ENCODE measurements around the gene GRK3.

GRK3 gene

DNA sequence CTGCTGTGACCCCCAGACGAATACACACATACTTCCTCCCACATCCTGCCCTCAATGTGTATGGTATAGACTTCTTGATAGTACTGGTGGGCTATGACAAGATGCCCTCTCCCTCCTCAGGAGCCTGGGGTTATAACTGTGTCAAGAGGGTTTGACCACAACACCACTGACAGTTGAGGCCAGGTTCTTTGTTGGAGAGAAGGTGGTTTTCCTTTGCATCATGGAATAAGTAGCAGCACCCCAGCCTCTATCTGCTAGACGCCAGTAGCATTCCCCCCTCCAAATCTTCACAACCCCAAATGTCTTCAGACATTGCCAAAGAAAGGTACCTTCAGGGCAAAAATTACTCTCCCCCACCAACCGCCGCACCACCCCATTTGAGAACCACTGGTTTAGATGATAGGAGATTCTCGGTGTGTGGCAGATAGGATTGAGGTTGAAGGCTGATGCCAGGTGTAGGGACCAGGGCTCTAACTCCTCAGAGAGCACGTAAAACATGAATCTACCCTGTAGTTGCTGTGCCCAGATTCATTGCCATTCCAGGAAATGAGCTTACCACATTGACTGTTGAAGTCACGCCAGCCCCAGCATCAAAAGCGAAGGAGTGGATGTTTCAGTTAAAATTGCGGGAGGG, 172.0 kb downstream of the GRK3 start:
- DNase-seq (ENCODE audit: low read depth) = no peak

DNA sequence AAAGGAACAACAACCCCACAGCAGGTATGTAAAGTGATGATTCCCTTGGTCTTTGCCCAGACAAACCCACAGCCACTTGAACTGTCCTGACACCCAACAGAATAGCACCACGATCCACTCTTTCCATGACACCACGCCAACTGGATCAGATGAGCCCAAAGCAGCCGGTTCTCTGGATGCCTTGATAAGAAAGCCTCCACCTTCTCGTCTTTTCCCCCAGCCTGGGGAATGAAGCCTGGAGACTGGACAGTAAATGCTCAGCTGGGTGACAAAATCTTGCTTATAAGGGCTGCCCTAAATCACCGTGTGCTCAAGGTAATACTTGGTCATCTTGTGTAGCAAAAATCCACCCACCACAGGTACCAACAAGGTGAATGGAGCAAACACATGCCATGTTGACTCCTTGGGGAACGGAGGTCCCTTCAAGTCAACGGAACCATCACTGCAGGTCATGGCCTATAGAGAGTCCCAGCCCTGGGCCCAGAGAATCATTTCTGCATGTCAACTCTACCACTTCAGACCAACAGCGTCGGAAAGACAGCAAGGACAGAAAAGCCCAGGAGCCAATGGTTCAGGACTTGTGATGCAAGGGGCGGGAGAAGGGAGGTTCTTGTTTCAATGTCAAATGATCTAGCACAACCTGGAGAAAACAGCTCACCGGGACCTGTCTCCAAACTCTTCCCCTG, 175.3 kb downstream of the GRK3 start:
- no peak for DNase-seq (ENCODE audit: low read depth)

GRCh38 chr22:25741692-25742626, 177.5 kb downstream of the GRK3 start, which contains the start of gene MYO18B:
TSS of gene MYO18B (plus strand) at chr22:25742188. CDS start at chr22:25761093, 18,905 bp downstream.
- no peak for DNase-seq (ENCODE audit: low read depth)

DNA sequence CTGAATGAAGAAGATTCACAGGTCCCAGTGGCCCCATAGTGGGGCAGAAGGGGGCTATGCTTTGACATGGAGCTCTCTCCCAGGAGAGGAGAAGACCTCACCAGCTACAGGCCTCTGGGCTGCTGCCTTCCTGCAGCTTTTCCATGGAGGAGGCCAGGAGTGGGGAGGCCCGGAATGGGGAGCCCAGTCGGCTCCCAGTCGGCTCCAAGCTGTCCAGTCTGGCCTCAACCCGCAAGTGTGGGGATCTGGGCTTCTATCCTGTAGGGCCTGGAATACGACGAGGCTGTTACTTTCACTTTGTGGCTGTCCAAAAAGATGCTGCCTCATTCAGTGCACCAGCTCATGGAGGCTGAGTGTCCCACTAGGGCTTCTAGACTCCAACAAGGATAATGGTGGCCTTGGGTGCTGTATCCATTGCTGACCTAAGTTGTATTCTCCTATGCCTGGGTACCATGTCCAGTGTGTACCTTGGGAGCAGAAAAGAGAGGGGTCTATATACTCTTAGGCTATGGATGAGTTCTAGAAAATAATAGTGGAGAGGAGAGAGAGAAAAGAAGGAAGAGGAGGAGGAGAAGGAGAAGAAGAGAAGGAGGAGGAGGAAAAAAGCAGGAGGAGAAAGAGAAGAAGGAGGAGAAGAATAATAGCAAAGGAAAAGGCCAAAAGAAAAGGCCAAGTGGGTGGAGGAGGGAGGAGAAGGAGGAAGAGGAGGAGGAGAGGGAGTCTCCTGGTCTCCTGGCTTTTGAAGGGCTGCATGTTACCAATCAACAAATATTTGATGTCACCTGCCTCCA, 178.6 kb downstream of the GRK3 start:
- no peak for DNase-seq (ENCODE audit: low read depth)

DNA sequence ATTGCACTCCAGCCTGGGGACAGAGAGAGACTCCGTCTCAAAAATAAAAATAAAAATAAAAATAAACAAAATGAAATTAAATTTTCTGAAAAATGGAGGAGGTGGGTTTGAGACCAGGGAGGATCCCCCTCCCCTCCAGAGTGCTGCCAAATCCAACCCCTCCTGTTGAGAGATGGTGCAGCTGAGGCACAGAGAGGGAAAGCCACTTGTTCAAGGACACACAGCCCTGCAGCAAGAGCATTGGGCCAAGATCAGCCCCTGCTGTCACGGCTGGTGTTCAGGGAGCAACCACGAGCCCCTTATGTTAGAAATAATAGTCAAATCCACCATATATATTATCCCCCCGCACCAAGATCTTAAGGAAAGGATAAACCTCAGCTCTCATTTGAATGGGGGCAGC, 180.2 kb downstream of the GRK3 start:
- no peak for DNase-seq (ENCODE audit: low read depth)

- no peak for DNase-seq (ENCODE audit: low read depth)
Measured at GRCh38 chr22:25745341-25746011, 181.0 kb downstream of the GRK3 start.

DNA sequence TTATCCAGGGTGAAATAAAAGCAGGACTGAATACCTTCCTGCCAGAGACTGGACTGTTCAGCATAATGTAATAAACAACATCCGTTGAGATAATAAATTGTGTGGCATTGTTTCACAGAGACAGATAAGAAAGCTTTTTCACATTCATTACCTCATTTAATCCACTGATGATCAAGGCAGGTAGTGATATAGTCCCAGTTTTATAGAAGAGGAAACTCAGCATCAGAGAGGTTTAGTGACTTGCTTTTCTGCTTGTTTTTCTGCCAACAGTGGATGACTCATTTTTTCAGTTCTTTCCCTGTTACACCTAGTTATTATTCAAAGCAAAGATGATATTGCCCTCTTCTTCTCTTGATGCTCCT, 181.5 kb downstream of the GRK3 start:
- no peak for DNase-seq (ENCODE audit: low read depth)

GRCh38 chr22:25747245-25747944, 182.9 kb downstream of the GRK3 start:
- no peak for DNase-seq (ENCODE audit: low read depth)

GRCh38 chr22:25748140-25748539, 183.7 kb downstream of the GRK3 start:
- no peak for DNase-seq (ENCODE audit: low read depth)

DNA sequence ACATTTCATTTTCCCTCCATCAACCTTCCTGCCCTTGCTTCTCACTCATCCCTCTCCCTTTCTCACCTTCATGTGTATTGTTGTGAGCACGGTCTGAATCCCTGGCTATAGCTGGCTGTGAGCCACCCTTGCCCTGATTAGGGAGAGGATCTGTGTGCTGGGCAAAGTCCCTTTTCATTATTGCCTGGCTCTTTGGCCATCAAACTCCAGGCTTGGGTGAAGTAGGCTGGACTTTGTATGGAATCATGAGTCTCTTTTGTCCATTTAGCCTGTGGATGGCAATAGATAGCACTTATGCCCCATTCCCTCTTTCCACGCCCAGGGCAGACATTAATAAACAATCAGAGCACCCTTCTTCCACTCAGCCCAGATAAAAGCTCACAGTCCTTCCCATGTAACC, 184.2 kb downstream of the GRK3 start:
- DNase-seq (ENCODE audit: low read depth) = no peak

- DNase-seq (ENCODE audit: low read depth) = no peak
Measured at GRCh38 chr22:25749420-25750169, 185.1 kb downstream of the GRK3 start.

GRCh38 chr22:25750569-25751173, 186.2 kb downstream of the GRK3 start:
- DNase-seq (ENCODE audit: low read depth) = no peak

DNA sequence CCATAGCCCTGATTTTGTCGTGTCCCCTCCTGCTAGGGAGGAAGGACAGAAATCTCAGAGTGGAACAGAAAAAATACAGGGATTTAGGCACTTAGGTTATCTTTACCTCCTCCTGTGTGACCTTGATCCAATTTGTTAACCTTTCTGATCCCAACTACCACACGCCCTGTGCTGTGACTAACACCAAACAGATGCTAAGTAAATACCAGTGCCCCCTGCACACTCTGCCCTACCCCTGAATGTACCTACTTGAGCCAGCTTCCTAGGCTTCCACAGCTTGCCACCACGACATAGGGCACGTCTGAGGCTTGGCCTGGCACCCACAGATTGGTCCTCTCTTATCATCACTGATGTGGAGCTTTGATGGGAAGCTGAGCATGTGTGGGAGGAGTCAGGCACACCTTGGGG, 186.7 kb downstream of the GRK3 start:
- no peak for DNase-seq (ENCODE audit: low read depth)

DNA sequence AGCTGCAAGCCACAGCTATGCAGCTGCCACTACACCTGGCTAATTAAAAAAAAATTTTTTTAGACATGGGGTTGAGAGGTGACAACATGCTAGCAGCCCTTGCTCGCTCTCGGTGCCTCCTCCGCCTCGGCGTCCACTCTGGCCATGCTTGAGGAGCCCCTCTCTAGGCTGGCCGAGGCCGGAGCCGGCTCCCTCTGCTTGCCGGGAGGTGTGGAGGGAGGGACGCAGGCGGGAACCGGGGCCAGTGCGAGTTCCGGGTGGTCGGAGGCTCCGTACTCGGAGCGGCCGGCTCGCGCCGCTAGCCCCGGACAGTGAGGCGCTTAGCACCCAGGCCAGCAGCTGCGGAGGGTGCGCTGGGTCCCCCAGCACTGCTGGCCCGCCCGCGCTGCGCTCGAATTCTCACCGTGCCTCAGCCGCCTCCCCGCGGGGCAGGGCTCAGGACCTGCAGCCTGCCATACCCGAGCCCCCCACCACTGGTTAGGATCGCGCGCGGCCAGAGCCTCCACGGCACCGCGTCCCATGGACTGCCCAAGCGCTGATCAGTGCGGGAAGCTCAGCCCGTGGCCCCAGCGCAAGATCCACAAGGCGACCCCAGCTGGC, 188.2 kb downstream of the GRK3 start:
- DNase-seq (ENCODE audit: low read depth) = no peak

DNA sequence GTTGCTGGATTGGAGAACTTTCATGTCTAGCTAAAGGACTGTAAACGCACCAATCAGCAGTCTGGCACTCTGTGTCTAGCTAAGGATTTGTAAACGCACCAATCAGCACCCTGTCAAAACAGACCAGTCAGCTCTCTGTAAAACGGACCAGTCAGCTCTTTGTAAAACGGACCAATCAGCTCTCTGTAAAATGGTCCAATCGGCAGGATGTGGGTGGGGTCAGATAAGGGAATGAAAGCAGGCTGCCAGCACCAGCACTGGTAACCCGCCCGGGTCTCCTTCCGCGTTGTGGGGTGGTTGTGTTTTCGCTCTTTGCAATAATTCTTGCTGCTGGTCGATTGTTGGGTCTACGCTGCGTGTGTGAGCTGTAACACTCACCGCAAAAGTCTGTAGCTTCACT, 188.8 kb downstream of the GRK3 start:
- no peak for DNase-seq (ENCODE audit: low read depth)

- DNase-seq (ENCODE audit: low read depth) = no peak
Measured at GRCh38 chr22:25754527-25755202, 190.2 kb downstream of the GRK3 start.

DNA sequence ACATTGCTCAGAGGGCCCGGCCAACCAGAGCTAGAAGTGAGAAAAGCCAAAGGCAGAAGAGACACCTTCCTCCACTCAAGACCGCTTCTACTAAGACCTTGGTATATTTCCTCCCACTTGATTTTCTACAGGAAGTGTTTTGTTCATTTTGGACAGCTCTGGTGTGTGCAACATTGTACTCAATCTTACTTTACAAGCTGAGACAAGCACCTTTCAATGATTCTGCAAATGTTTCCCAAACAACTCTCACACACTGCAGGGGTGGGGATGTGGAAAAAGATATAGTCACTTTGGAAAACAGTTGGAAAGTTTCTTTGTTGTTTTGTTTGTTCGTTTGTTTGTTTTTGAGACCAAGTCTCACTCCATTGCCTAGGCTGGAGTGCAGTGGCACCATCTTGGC, 193.2 kb downstream of the GRK3 start:
- no peak for DNase-seq (ENCODE audit: low read depth)

DNA sequence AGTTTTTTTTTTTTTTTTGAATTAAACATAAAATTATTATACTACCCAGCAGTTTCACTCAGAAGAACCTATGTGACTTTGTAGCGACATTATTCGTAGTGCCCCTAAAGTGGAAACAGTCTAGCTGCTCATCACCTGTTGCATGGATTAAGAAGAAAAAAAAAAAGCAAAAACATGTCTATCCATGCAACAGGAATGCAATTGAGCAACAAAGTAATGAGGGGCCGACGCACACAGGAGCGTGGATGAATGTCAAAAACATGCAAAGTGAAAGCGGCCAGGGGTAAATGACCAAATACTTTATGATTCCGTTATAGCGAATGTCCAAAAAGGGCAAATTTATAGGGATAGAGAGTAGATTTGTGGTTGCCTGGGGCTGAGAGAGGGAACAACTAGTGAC, 193.8 kb downstream of the GRK3 start:
- no peak for DNase-seq (ENCODE audit: low read depth)

DNA sequence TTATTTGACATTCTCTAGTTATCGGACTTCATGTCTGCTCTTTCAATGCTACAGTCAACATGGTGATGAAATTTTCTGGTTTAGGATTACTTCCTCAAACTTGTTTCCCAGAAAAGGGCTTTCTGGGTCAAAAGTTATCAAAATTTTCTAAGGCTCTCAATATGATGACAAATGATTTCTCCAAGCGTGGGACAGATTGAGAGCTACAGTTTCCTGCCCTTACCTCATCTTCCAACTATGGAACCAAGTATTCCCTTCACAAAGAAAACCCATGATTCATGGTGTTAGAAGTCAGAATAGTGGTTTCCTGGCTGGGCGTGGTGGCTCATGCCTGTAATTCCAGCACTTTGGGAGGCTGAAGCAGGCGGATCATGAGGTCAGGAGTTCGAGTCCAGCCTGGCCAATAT, 195.4 kb downstream of the GRK3 start:
- no peak for DNase-seq (ENCODE audit: low read depth)
